Uterus (tissue), 2 donors: ENCODE results near the gene AHI1.

Experiments
- POLR2A ChIP-seq, 2 donors: fragments of 450-650 bp; IDR thresholded peaks; one replicate each; pipeline ENCODE4 v1.6.1; 2016; ENCODE audit warnings: antibody characterized with exemption in 2 of 2, mild to moderate bottlenecking in 1 of 2, moderate library complexity in 1 of 2
- TF ChIP-seq, protein P1 (sequence below), 4 experiments: fragments of 200-600 bp in 2 of 4; fragments of 450-650 bp in 2 of 4; sonication (generic) in 2 of 4; IDR thresholded peaks; one replicate each; pipeline ENCODE4 v1.5.1; 2016 to 2019; ENCODE audit warnings: antibody characterized with exemption in 4 of 4, mild to moderate bottlenecking in 2 of 4, moderate library complexity in 1 of 4

DNA sequence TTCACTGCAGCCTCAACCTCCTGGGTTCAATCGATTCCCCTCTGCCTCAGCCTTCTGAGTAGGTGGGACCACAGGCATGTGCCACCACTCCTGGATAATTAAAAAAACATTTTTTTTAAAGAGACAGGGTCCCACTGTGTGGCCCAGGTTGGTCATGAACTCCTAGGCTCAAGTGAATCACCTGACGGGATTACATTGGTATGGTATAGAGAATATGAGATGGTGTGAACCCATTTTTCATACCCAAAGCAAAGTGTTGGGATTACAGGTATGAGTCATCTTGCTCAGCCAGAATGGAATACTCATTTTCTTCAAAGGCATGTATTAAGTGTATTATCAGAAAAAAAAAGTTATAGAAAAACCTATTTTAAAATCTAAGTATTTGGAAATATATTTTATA lies 114.2 kb downstream of the AHI1 start:
- TF ChIP-seq, protein P1, sequence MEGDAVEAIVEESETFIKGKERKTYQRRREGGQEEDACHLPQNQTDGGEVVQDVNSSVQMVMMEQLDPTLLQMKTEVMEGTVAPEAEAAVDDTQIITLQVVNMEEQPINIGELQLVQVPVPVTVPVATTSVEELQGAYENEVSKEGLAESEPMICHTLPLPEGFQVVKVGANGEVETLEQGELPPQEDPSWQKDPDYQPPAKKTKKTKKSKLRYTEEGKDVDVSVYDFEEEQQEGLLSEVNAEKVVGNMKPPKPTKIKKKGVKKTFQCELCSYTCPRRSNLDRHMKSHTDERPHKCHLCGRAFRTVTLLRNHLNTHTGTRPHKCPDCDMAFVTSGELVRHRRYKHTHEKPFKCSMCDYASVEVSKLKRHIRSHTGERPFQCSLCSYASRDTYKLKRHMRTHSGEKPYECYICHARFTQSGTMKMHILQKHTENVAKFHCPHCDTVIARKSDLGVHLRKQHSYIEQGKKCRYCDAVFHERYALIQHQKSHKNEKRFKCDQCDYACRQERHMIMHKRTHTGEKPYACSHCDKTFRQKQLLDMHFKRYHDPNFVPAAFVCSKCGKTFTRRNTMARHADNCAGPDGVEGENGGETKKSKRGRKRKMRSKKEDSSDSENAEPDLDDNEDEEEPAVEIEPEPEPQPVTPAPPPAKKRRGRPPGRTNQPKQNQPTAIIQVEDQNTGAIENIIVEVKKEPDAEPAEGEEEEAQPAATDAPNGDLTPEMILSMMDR (IDR thresholded peaks at IDR 0.05) = no peak
- TF ChIP-seq POLR2A (IDR thresholded peaks at IDR 0.05) = no peak
